Measurements from ENCODE around the gene CHCHD6. TPM values are rescaled to one million over a fixed set of nuclear protein-coding genes. Genes with fewer than 3 reads are reported as not detected.

Gene CHCHD6
- total RNA-seq, 4 donors from 2014 or later = 2.4 to 44.6 (median 5.1) TPM

DNA sequence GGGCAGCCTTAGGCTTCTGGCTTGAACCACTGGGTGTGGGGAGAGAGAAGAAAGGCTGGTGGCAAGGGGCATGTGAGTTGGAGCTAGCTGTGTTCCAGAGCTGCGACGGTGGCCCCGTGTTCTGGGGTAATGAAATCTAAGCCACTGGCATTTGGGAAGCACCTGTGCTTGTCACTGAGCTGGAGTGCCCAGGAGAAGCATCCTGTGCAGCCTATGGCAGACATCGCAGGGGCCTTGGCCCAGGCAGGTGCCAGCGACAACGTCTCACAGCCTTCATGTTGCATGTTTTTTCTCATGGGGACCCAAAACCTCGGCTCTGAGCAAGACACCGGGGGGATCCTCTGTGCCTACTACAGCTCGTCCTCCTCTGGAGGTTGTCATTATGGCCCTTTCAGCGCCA is 187.8 kb downstream of the CHCHD6 start:
- Histone ChIP-seq H3K9me3 (no peaks in the 10 kb centered on the region), H3K27me3 (no peaks in the 10 kb centered on the region), H3K4me1 (no peaks in the 10 kb centered on the region), H3K4me3 (no peak overlapping the region), H3K36me3 (no peaks in the 10 kb centered on the region), H3K27ac (no peak overlapping the region)
- DNase-seq = no peak
- no peak for TF ChIP-seq POLR2A (IDR thresholded peaks at IDR 0.05)
- TF ChIP-seq, protein P1, sequence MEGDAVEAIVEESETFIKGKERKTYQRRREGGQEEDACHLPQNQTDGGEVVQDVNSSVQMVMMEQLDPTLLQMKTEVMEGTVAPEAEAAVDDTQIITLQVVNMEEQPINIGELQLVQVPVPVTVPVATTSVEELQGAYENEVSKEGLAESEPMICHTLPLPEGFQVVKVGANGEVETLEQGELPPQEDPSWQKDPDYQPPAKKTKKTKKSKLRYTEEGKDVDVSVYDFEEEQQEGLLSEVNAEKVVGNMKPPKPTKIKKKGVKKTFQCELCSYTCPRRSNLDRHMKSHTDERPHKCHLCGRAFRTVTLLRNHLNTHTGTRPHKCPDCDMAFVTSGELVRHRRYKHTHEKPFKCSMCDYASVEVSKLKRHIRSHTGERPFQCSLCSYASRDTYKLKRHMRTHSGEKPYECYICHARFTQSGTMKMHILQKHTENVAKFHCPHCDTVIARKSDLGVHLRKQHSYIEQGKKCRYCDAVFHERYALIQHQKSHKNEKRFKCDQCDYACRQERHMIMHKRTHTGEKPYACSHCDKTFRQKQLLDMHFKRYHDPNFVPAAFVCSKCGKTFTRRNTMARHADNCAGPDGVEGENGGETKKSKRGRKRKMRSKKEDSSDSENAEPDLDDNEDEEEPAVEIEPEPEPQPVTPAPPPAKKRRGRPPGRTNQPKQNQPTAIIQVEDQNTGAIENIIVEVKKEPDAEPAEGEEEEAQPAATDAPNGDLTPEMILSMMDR (IDR thresholded peaks at IDR 0.05) = no peak

DNA sequence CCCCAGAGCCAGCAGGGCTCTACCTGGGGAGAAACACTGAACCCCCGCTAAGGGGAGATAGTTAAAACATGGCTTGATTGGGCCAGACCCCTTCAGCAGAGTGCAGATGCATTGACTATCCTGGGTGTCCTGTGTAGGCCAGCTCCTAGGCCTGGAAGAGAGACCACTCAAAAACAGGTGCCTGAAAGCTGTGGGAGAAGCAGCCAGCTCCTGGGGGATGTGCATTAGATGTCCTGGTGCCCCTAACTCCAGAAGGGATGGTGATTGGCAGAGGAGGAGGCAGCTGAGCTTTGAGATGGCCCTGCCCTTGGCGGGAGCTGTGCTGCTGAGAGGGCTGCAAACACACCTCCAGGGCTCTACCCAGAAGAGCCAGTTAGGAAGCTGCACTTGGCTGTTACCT is 189.6 kb downstream of the CHCHD6 start:
- Histone ChIP-seq H3K27me3 (no peaks in the 10 kb centered on the region), H3K9me3 (no peaks in the 10 kb centered on the region), H3K27ac (no peak overlapping the region), H3K36me3 (no peaks in the 10 kb centered on the region), H3K4me1 (no peaks in the 10 kb centered on the region), H3K4me3 (no peak overlapping the region)
- DNase-seq = no peak
- TF ChIP-seq POLR2A (IDR thresholded peaks at IDR 0.05) = no peak
- TF ChIP-seq, protein P1 (IDR thresholded peaks at IDR 0.05) = no peak

DNA sequence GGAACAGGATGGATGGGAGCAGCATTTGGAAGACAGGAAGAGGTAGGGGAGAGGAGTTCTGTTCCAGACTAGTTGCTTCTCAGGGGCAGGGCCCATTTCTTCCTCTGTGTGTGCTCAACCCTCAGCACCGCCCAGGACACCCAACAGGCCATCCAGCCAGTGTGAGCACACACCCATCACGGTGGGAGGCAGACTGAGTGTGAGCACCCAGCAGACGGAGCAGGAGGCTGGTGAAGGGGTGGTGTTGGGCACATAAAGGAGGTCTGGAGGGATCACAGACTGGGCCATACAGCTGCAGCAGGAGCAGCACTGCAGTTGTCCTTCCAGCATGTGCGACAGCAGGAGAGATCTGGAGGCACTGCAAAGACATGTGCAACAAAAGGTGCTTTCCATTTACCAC is 190.4 kb downstream of the CHCHD6 start:
- TF ChIP-seq, protein P1 (IDR thresholded peaks at IDR 0.05) = no peak
- no peak for TF ChIP-seq POLR2A (IDR thresholded peaks at IDR 0.05)
- Histone ChIP-seq H3K36me3 (no peaks in the 10 kb centered on the region), H3K4me1 (no peaks in the 10 kb centered on the region), H3K4me3 (no peak overlapping the region), H3K9me3 (no peaks in the 10 kb centered on the region), H3K27ac (no peak overlapping the region), H3K27me3 (no peaks in the 10 kb centered on the region)
- DNase-seq = no peak

DNA sequence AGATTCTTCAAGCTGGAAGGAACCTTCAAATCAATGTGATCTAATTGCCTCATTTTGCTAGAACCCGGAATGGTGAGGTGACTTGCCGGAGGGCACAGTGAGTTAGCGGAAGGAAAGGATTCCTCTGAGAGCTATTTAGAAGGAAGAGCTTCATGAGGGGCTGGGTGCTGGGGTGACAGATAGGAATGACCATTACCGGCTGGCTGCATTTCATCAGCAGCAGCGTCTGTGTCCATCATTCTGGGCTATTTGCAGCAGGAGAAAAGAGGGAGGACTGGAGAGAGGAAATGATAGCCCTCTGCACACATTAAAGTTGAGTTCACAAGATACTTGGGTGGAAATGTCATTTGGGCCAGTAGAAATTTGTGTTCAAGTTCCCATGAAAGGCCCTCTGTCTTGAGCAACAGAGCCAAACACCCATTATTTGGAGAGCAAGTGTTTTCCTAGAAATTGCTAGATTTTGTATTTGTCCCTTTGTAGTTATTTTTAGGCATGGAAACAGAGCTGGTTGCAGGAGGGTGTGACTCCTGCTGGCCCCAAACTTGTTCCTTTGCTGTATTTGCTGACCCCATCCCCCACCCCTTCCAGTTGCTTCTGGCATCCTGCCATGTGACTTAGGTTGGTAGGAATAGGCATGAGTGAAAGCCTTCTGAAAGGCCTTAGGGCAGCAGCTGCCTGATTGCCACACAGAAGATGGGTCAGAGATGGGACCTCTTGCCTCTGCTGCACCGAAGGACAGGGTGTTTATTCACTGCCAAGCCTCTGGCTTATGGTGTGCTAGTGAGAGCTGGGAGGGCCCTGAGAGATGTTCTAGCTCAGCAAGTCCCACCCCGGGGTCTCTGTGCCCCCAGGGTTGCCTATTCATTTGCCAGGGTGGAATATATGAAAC is 191.4 kb downstream of the CHCHD6 start:
- Histone ChIP-seq H3K4me1 (no peaks in the 10 kb centered on the region), H3K9me3 (no peaks in the 10 kb centered on the region), H3K36me3 (no peaks in the 10 kb centered on the region), H3K27ac (no peak overlapping the region), H3K27me3 (no peaks in the 10 kb centered on the region), H3K4me3 (no peak overlapping the region)
- no peak for DNase-seq
- TF ChIP-seq, protein P1 (IDR thresholded peaks at IDR 0.05) = no peak
- TF ChIP-seq POLR2A (IDR thresholded peaks at IDR 0.05) = no peak

DNA sequence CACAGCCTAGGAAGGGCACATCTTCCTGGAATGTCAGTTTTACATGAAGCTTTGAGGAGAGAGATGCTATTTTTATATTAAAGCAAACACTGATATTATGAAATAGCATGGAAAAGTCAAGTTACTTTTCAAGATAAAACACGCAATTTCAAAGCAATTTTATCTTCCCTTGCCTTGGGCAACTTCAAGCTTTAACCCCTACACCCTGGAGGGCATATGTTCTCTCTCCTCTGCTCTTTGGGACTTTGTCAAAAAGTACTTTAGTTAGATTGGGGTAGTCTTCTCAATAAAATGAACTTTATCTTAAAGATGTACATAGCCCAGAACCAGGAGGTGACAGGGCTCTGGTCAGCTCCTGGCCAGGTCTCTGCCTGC is 192.0 kb downstream of the CHCHD6 start:
- no peaks in the 10 kb centered on the region for H3K9me3 ChIP-seq

More for the DNA sequence above, 192.0 kb downstream of the CHCHD6 start:
- TF ChIP-seq, protein P1 (IDR thresholded peaks at IDR 0.05) = no peak
- no peak for TF ChIP-seq POLR2A (IDR thresholded peaks at IDR 0.05)
- Histone ChIP-seq H3K4me3 (no peak overlapping the region), H3K4me1 (no peaks in the 10 kb centered on the region), H3K27ac (no peak overlapping the region), H3K36me3 (no peaks in the 10 kb centered on the region), H3K27me3 (no peaks in the 10 kb centered on the region)
- no peak for DNase-seq
